ENCODE data around the gene PCDHGA5. TPM values are rescaled to one million over a fixed set of nuclear protein-coding genes. Genes with fewer than 3 reads are reported as not detected.
"Not testable (repeated sequence)": the region's sequence is repeated elsewhere in the genome, so short reads cannot be mapped to it uniquely, and the experiment has no call there.

PCDHGA5 gene
- total RNA-seq, 1 donor from 2014 or later = 0.72 TPM

DNA sequence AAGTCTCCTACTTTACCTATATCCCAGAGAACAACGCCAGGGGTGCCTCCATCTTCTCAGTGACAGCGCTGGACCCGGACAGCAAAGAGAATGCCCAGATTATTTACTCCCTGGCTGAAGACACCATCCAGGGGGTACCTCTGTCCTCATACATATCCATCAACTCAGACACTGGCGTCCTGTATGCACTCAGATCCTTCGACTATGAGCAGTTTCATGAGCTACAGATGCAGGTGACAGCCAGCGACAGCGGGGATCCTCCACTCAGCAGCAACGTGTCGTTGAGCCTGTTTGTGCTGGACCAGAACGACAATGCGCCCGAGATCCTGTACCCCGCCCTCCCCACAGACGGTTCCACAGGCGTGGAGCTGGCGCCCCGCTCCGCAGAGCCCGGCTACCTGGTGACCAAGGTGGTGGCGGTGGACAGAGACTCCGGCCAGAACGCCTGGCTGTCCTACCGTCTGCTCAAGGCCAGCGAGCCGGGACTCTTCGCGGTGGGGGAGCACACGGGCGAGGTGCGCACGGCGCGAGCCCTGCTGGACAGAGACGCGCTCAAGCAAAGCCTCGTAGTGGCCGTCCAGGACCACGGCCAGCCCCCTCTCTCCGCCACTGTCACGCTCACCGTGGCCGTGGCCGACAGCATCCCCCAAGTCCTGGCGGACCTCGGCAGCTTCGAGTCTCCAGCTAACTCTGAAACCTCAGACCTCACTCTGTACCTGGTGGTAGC is 50.7 kb downstream of the PCDHGA5 start:
- ATAC-seq = not testable (repeated sequence)

DNA sequence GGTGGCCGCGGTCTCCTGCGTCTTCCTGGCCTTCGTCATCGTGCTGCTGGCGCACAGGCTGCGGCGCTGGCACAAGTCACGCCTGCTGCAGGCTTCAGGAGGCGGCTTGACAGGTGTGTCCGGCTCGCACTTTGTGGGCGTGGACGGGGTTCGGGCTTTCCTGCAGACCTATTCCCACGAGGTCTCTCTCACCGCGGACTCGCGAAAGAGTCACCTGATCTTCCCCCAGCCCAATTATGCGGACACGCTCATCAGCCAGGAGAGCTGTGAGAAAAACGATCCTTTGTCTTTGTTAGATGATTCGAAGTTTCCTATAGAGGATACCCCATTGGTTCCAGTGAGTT is 51.3 kb downstream of the PCDHGA5 start:
- not testable (repeated sequence) for ATAC-seq

Other genes with a start within 250 kb of the PCDHGA5 start
- 0.52 TPM for gene PCDHB4, start 242.3 kb upstream of the PCDHGA5 start, total RNA-seq
- 0.40 TPM for gene PCDHB5, start 229.0 kb upstream of the PCDHGA5 start, total RNA-seq
- gene PCDHB6, start 214.1 kb upstream of the PCDHGA5 start, total RNA-seq = 0.16 TPM
- gene PCDHB7, start 191.5 kb upstream of the PCDHGA5 start, total RNA-seq = 0.20 TPM
- gene PCDHB8, start 186.4 kb upstream of the PCDHGA5 start, total RNA-seq = 0.40 TPM
- gene PCDHB16, start 181.8 kb upstream of the PCDHGA5 start, total RNA-seq = 0.48 TPM
- 0.48 TPM for gene PCDHB9, start 177.0 kb upstream of the PCDHGA5 start, total RNA-seq
- 0.80 TPM for gene PCDHB10, start 171.8 kb upstream of the PCDHGA5 start, total RNA-seq
- gene PCDHB11, start 164.5 kb upstream of the PCDHGA5 start, total RNA-seq = 0.44 TPM
- 0.72 TPM for gene PCDHB12, start 155.4 kb upstream of the PCDHGA5 start, total RNA-seq
- gene PCDHB13, start 150.2 kb upstream of the PCDHGA5 start, total RNA-seq = 3.4 TPM
- 2.0 TPM for gene PCDHB14, start 140.8 kb upstream of the PCDHGA5 start, total RNA-seq
- 0.44 TPM for gene PCDHB15, start 118.8 kb upstream of the PCDHGA5 start, total RNA-seq
- 0.24 TPM for gene SLC25A2, start 60.1 kb upstream of the PCDHGA5 start, total RNA-seq
- gene TAF7, start 43.4 kb upstream of the PCDHGA5 start, total RNA-seq = 35.1 TPM
- 0.40 TPM for gene PCDHGA1, start 33.6 kb upstream of the PCDHGA5 start, total RNA-seq
- 0.68 TPM for gene PCDHGA2, start 25.4 kb upstream of the PCDHGA5 start, total RNA-seq
- 0.76 TPM for gene PCDHGA3, start 20.3 kb upstream of the PCDHGA5 start, total RNA-seq
- gene PCDHGB1, start 14.1 kb upstream of the PCDHGA5 start, total RNA-seq = 0.92 TPM
- 0.48 TPM for gene PCDHGA4, start 9.1 kb upstream of the PCDHGA5 start, total RNA-seq
- 1.2 TPM for gene PCDHGB2, start 4.2 kb upstream of the PCDHGA5 start, total RNA-seq
- gene PCDHGB3, start 6.1 kb downstream of the PCDHGA5 start, total RNA-seq = 0.76 TPM
- 1.2 TPM for gene PCDHGA6, start 9.7 kb downstream of the PCDHGA5 start, total RNA-seq
- gene PCDHGA7, start 18.6 kb downstream of the PCDHGA5 start, total RNA-seq = 1.6 TPM
- gene PCDHGB4, start 23.5 kb downstream of the PCDHGA5 start, total RNA-seq = 2.8 TPM
- 0.64 TPM for gene PCDHGA8, start 28.5 kb downstream of the PCDHGA5 start, total RNA-seq
- gene PCDHGB5, start 33.8 kb downstream of the PCDHGA5 start, total RNA-seq = 5.8 TPM
- gene PCDHGA9, start 38.6 kb downstream of the PCDHGA5 start, total RNA-seq = 3.1 TPM
- gene PCDHGB6, start 43.9 kb downstream of the PCDHGA5 start, total RNA-seq = 3.0 TPM
- 5.3 TPM for gene PCDHGA10, start 48.8 kb downstream of the PCDHGA5 start, total RNA-seq
- gene PCDHGB7, start 53.5 kb downstream of the PCDHGA5 start, total RNA-seq = 3.3 TPM
- 1.9 TPM for gene PCDHGA11, start 56.9 kb downstream of the PCDHGA5 start, total RNA-seq
- 1.5 TPM for gene PCDHGA12, start 66.3 kb downstream of the PCDHGA5 start, total RNA-seq
- 38.8 TPM for gene PCDHGC3, start 111.8 kb downstream of the PCDHGA5 start, total RNA-seq
- gene PCDHGC4, start 120.9 kb downstream of the PCDHGA5 start, total RNA-seq = 1.1 TPM
- gene PCDHGC5, start 124.9 kb downstream of the PCDHGA5 start, total RNA-seq = 1.0 TPM